Neuronal stem cell (in vitro differentiated cells): ENCODE results near the gene NAV2.
"Not testable (repeated sequence)": the region's sequence is repeated elsewhere in the genome, so short reads cannot be mapped to it uniquely, and the experiment has no call there.

Source experiments
- DNase-seq: peaks from one replicate; pipeline ENCODE4 v3.0.0-alpha.2; 2013; ENCODE audit warnings: low spot score
- H2AFZ ChIP-seq: one replicate; pipeline ENCODE4 v1.6.1; 2013; ENCODE audit warnings: mild to moderate bottlenecking, low read length, inconsistent platforms
- H2AK5ac ChIP-seq: 2 replicates; pipeline ENCODE4 v1.6.1; 2013; ENCODE audit warnings: low read depth, mild to moderate bottlenecking, inconsistent platforms, low read length, moderate library complexity, mixed read lengths
- H2BK120ac ChIP-seq: 2 replicates; pipeline ENCODE4 v1.6.1; 2013; ENCODE audit warnings: low read depth, mild to moderate bottlenecking, inconsistent platforms, low read length, moderate library complexity, mixed read lengths
- H2BK12ac ChIP-seq: one replicate; pipeline ENCODE4 v1.6.1; 2013; ENCODE audit warnings: low read length, inconsistent platforms
- H2BK15ac ChIP-seq: 2 replicates; pipeline ENCODE4 v1.6.1; 2013; ENCODE audit warnings: mild to moderate bottlenecking, low read length, inconsistent platforms, mixed read lengths
- H2BK5ac ChIP-seq: one replicate; pipeline ENCODE4 v1.6.1; 2013; ENCODE audit warnings: inconsistent platforms, mild to moderate bottlenecking, low read length, moderate library complexity
- H3K14ac ChIP-seq: one replicate; pipeline ENCODE4 v1.6.1; 2013; ENCODE audit warnings: low read length, inconsistent platforms
- H3K18ac ChIP-seq: 2 replicates; pipeline ENCODE4 v1.6.1; 2013; ENCODE audit warnings: low read length, inconsistent platforms
- H3K23ac ChIP-seq: 2 replicates; pipeline ENCODE4 v1.6.1; 2013; ENCODE audit warnings: low read depth, mild to moderate bottlenecking, mixed read lengths, low read length, inconsistent platforms; ENCODE audit not compliant: poor library complexity
- H3K27ac ChIP-seq: replicated peaks from 3 replicates; pipeline ENCODE4 v1.5.1; 2013; ENCODE audit warnings: low read length, inconsistent platforms
- H3K27me3 ChIP-seq, 3 experiments: 2 replicates each; pipeline ENCODE4 v1.6.1; 2013; ENCODE audit warnings: low read length in 3 of 3, mild to moderate bottlenecking in 2 of 3, inconsistent platforms in 1 of 3, low read depth in 1 of 3, mixed read lengths in 1 of 3, moderate library complexity in 1 of 3; ENCODE audit not compliant: control insufficient read depth in 3 of 3, insufficient read depth in 3 of 3
- H3K36me3 ChIP-seq, 2 donors: replicated peaks in 1 of 2; 2 replicates each; pipeline ENCODE4 v1.6.1; 2013; ENCODE audit warnings: low read length in 2 of 2; ENCODE audit not compliant: control insufficient read depth in 2 of 2, insufficient read depth in 2 of 2
- H3K4ac ChIP-seq: 2 replicates; pipeline ENCODE4 v1.6.1; 2013; ENCODE audit warnings: inconsistent platforms, mild to moderate bottlenecking, low read length, moderate library complexity
- H3K4me1 ChIP-seq, 2 donors: 1 replicate in 1 of 2; 2 replicates in 1 of 2; pipeline ENCODE4 v1.6.1; 2013; ENCODE audit warnings: low read length in 2 of 2, low read depth in 1 of 2; ENCODE audit not compliant: control insufficient read depth in 2 of 2, insufficient read depth in 1 of 2
- H3K4me2 ChIP-seq: one replicate; pipeline ENCODE4 v1.6.1; 2013; ENCODE audit warnings: mild to moderate bottlenecking, low read length, inconsistent platforms; ENCODE audit not compliant: insufficient read depth, poor library complexity, severe bottlenecking
- H3K4me3 ChIP-seq, 2 donors: 2 replicates each; pipeline ENCODE4 v1.5.1; 2013; ENCODE audit warnings: low read length in 2 of 2, mild to moderate bottlenecking in 2 of 2, inconsistent platforms in 1 of 2, moderate library complexity in 1 of 2
- H3K79me1 ChIP-seq: one replicate; pipeline ENCODE4 v1.6.1; 2013; ENCODE audit warnings: low read depth, mild to moderate bottlenecking, inconsistent platforms, low read length, moderate library complexity
- H3K9ac ChIP-seq: one replicate; pipeline ENCODE4 v1.6.1; 2013; ENCODE audit warnings: mild to moderate bottlenecking, low read depth, low read length, inconsistent platforms; ENCODE audit not compliant: poor library complexity
- H3K9me3 ChIP-seq, 2 donors: replicated peaks in 1 of 2; 2 replicates each; pipeline versions ENCODE3 to v1.6.1; 2013; ENCODE audit warnings: low read length in 2 of 2, mild to moderate bottlenecking in 2 of 2, inconsistent platforms in 1 of 2, low read depth in 1 of 2, mixed read lengths in 1 of 2, moderate library complexity in 1 of 2; ENCODE audit not compliant: control insufficient read depth in 2 of 2, insufficient read depth in 1 of 2
- H4K8ac ChIP-seq: one replicate; pipeline ENCODE4 v1.6.1; 2013; ENCODE audit warnings: low read depth, mild to moderate bottlenecking, inconsistent platforms, low read length, moderate library complexity
- H4K91ac ChIP-seq: one replicate; pipeline ENCODE4 v1.6.1; 2013; ENCODE audit warnings: low read length, low read depth, mild to moderate bottlenecking, inconsistent platforms; ENCODE audit not compliant: poor library complexity
- WGBS, 2 donors: extraction: QIAGEN DNeasy Blood & Tissue Kit; methylation state at CpG; one replicate each; pipeline ENCODE4 v1.1.7; 2013; ENCODE audit warnings: missing lambda C conversion rate in 2 of 2, mixed read lengths in 1 of 2; ENCODE audit not compliant: insufficient read length in 2 of 2, insufficient replicate concordance in 1 of 2; ENCODE audit errors: extremely low coverage in 2 of 2; 5-methylcytosine and 5-hydroxymethylcytosine counted together

The NAV2 gene

GRCh38 chr11:19892876-19893275 is 180.2 kb downstream of the NAV2 start:
- Histone ChIP-seq H3K23ac (no peak overlapping the region), H2BK5ac (no peak overlapping the region), H2AK5ac (no peak overlapping the region), H2BK120ac (no peak overlapping the region), H3K18ac (no peak overlapping the region), H3K36me3 (peaks cover 0 to 35% of the 10 kb centered on the region in 2 donors), H3K14ac (no peak overlapping the region), H2BK15ac (no peak overlapping the region), H3K4ac (no peak overlapping the region), H3K4me2 (no peak overlapping the region), H3K4me3 (no peak overlapping the region), H3K79me1 (no peaks in the 10 kb centered on the region), H4K91ac (no peak overlapping the region), H2BK12ac (no peak overlapping the region), H3K4me1 (peaks cover 0 to 2% of the 10 kb centered on the region in 2 donors), H2AFZ (no peak overlapping the region), H3K27me3 (no peaks in the 10 kb centered on the region), H3K9me3 (peaks cover 0 to 6% of the 10 kb centered on the region in 2 donors), H4K8ac (no peak overlapping the region), H3K27ac (no peak overlapping the region), H3K9ac (no peak overlapping the region)
- WGBS, 2 donors, result no CpG with 5 or more reads among the region's 1 CpG
- no peak for DNase-seq

- no peak overlapping the region for H2BK120ac ChIP-seq
- H3K9ac ChIP-seq, result no peak overlapping the region
- no peak overlapping the region for H3K23ac ChIP-seq
- no peak for DNase-seq
- H3K27me3 ChIP-seq, result no peaks in the 10 kb centered on the region
- peaks cover 0 to 6% of the 10 kb centered on the region in 2 donors for H3K9me3 ChIP-seq
- no peak overlapping the region for H3K4me3 ChIP-seq
- no peak overlapping the region for H2BK5ac ChIP-seq
- H3K79me1 ChIP-seq, result no peaks in the 10 kb centered on the region
- H2BK12ac ChIP-seq, result no peak overlapping the region
- no peak overlapping the region for H4K8ac ChIP-seq
- H3K14ac ChIP-seq, result no peak overlapping the region
- H3K36me3 ChIP-seq, result peaks cover 0 to 39% of the 10 kb centered on the region in 2 donors
- no peak overlapping the region for H2BK15ac ChIP-seq
- H3K18ac ChIP-seq, result no peak overlapping the region
- H4K91ac ChIP-seq, result no peak overlapping the region
- H3K27ac ChIP-seq, result no peak overlapping the region
- H2AK5ac ChIP-seq, result no peak overlapping the region
- peaks cover 0 to 2% of the 10 kb centered on the region in 2 donors for H3K4me1 ChIP-seq
- H3K4ac ChIP-seq, result no peak overlapping the region
- H3K4me2 ChIP-seq, result no peak overlapping the region
- WGBS, 2 donors, result no CpG with 5 or more reads among the region's 2 CpGs
- no peak overlapping the region for H2AFZ ChIP-seq
These were observed 181.8 kb downstream of the NAV2 start for GRCh38 chr11:19894404-19894803.

DNA sequence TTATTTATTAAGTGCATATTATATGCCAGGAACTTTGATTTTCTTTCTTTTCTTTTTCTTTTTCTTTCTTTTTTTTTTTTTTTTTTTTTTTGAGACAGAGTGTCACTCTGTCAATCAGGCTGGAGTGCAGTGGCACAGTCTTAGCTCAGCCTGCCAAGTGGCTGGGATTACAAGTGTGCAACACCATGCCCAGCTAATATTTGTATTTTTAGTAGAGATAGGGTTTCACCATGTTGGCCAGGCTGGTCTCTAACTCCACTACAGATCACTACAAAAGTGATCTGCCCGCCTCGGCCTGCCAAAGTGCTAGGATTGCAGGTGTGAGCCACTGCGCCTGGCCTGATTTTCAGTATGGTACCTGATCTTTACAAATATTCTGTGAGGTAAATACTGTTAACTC is 182.4 kb downstream of the NAV2 start:
- H2AFZ ChIP-seq, H3K4me3 ChIP-seq, H3K79me1 ChIP-seq, H2BK15ac ChIP-seq, H3K27ac ChIP-seq, H3K4me2 ChIP-seq, H3K27me3 ChIP-seq, H2BK5ac ChIP-seq, H4K91ac ChIP-seq, H3K4ac ChIP-seq, H3K23ac ChIP-seq, H3K4me1 ChIP-seq, H3K18ac ChIP-seq, H4K8ac ChIP-seq, H3K9me3 ChIP-seq, DNase-seq, H2AK5ac ChIP-seq, H2BK12ac ChIP-seq, H3K14ac ChIP-seq, H3K9ac ChIP-seq, H2BK120ac ChIP-seq: not testable (repeated sequence)
- H3K36me3 ChIP-seq, result peaks cover 0 to 39% of the 10 kb centered on the region in 2 donors
- no CpG with 5 or more reads among the region's 3 CpGs for WGBS, 2 donors

DNA sequence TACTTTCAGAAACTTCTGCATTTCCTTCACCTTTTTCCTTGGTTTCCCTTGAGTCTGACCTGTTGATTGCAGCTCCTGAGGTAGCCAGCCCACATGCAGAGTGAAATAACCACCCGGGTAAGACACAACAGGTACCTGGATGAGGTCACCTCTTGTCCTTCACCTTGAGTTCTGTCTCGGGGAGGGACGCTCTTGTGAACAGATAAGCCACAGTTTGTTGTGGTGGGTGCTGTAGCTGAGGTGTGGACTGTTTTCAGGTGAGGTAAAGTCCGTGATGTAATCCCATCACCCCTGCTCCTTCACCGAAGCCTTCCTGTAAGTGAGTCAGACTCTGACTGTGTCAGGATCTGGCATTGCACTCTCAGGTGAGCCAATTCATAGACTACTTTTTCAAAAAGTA is 183.1 kb downstream of the NAV2 start:
- H3K4me3 ChIP-seq, result no peak overlapping the region
- DNase-seq, result no peak
- peaks cover 0 to 6% of the 10 kb centered on the region in 2 donors for H3K9me3 ChIP-seq
- no peak overlapping the region for H4K91ac ChIP-seq
- no peak overlapping the region for H2BK120ac ChIP-seq
- H3K9ac ChIP-seq, result peak overlapping the region; percentile 64
- H2AFZ ChIP-seq, result no peak overlapping the region
- no peak overlapping the region for H2AK5ac ChIP-seq
- no peak overlapping the region for H2BK15ac ChIP-seq
- no peak overlapping the region for H3K18ac ChIP-seq
- H3K4me1 ChIP-seq, result no peaks in the 10 kb centered on the region
- H3K27ac ChIP-seq, result no peak overlapping the region
- H3K4me2 ChIP-seq, result no peak overlapping the region
- H3K4ac ChIP-seq, result no peak overlapping the region
- H3K23ac ChIP-seq, result no peak overlapping the region
- no CpG with 5 or more reads among the region's 5 CpGs for WGBS, 2 donors
- H2BK12ac ChIP-seq, result no peak overlapping the region
- no peak overlapping the region for H3K14ac ChIP-seq
- no peak overlapping the region for H4K8ac ChIP-seq
- no peak overlapping the region for H2BK5ac ChIP-seq
- no peaks in the 10 kb centered on the region for H3K79me1 ChIP-seq
- no peaks in the 10 kb centered on the region for H3K27me3 ChIP-seq
- peaks cover 0 to 34% of the 10 kb centered on the region in 2 donors for H3K36me3 ChIP-seq
